GM23338 (cell line): ENCODE results near the gene UBTF.

Experiments used
- CTCF ChIP-seq, 2 experiments: fragments of 200-600 bp in 1 of 2; sonication (generic) in 1 of 2; conservative IDR thresholded peaks; 2 replicates each; pipeline versions ENCODE4 v1.5.1 to v1.6.1; 2016 to 2017; ENCODE audit warnings: antibody characterized with exemption in 2 of 2, low read depth in 2 of 2, mild to moderate bottlenecking in 2 of 2, moderate library complexity in 1 of 2
- EZH2 ChIP-seq: fragments of 200-600 bp; sonication (generic); IDR thresholded peaks from one replicate; pipeline ENCODE4 v1.8.0; 2017; ENCODE audit warnings: antibody characterized with exemption, mild to moderate bottlenecking, low read depth; ENCODE audit not compliant: unreplicated experiment
- POLR2AphosphoS5 ChIP-seq: IDR thresholded peaks from 2 replicates; pipeline ENCODE4 v1.6.1; 2016; ENCODE audit warnings: antibody characterized with exemption, low read depth
- REST ChIP-seq: IDR thresholded peaks from one replicate; pipeline ENCODE4 v1.6.1; 2018; ENCODE audit warnings: antibody characterized with exemption; ENCODE audit not compliant: unreplicated experiment

- TF ChIP-seq EZH2 (no peak), POLR2AphosphoS5 (no peak), CTCF (conservative IDR thresholded peaks at IDR 0.05; ENCODE audit: low read depth in 2 of 2) (no peak), REST (no peak)
Observed at GRCh38 chr17:44221862-44222111, 2.3 kb upstream of the UBTF start.
